HCT116 (cell line): ENCODE results near the gene NHSL1. TPM values are rescaled to one million over a fixed set of nuclear protein-coding genes. Genes with fewer than 3 reads are reported as not detected.

ENCODE experiments used
- ATAC-seq: fragments of 200-7000 bp; cut with Tn5 transposase; 2 replicates; pipeline ENCODE4 v1.9.1; 2020; ENCODE audit warnings: mild to moderate bottlenecking, moderate library complexity
- BruUV-seq: library from RNA; stranded (reverse); fragments of 400-500 nt; replicated peaks from 2 replicates; lab custom pipeline; 2021; lab: Mats Ljungman, UMichigan
- CTCF ChIA-PET: fragments of 300-600 bp; sonication (Branson Sonifier 250); formaldehyde crosslinking; loops from one replicate; lab custom pipeline; 2021; ENCODE audit warnings: antibody characterized with exemption; lab: Charles Lee
- POLR2A ChIA-PET: fragments of 300-600, 350-600 bp; sonication (Branson Sonifier 250); formaldehyde crosslinking; loops from one replicate; lab custom pipeline; 2021; ENCODE audit warnings: antibody characterized with exemption; lab: Charles Lee
- RAD21 ChIA-PET, 2 experiments: fragments of 300-600 bp; sonication (Branson Sonifier 250); formaldehyde crosslinking; loops; one replicate each; lab custom pipeline; 2023; ENCODE audit warnings: low total read pairs in 2 of 2; ENCODE audit not compliant: uncharacterized antibody in 2 of 2, unreplicated experiment in 2 of 2, low non-redundant PET in 1 of 2; lab: Charles Lee
- DNase-seq: peaks from one replicate; pipeline ENCODE4 v3.0.0-alpha.2; 2010; ENCODE audit warnings: low read depth, low spot score
- H2AFZ ChIP-seq: fragments of 200-600 bp; shearing (Covaris generic), sonication (generic); 2 replicates; pipeline ENCODE4 v1.6.1; 2017; ENCODE audit warnings: low read depth, mixed run types, mixed read lengths, antibody characterized with exemption, low read length; ENCODE audit not compliant: poor library complexity, severe bottlenecking
- H3K27ac ChIP-seq: 2 replicates; pipeline ENCODE4 v1.5.1; 2012; ENCODE audit warnings: low read depth, low read length
- H3K27me3 ChIP-seq: fragments of 200-600 bp; sonication (generic); 2 replicates; pipeline ENCODE4 v1.6.1; 2016; ENCODE audit warnings: mixed run types, low read length, mixed read lengths; ENCODE audit not compliant: insufficient read depth
- H3K36me3 ChIP-seq, 2 experiments: fragments of 200-500 bp in 1 of 2; fragments of 200-600 bp in 1 of 2; sonication (Bioruptor generic) in 1 of 2; sonication (generic) in 1 of 2; 2 replicates each; pipeline versions ENCODE4 v1.5.1 to v1.6.1; 2014 to 2016; ENCODE audit warnings: low read length in 2 of 2, inconsistent platforms in 1 of 2, mixed read lengths in 1 of 2, mixed run types in 1 of 2; ENCODE audit not compliant: insufficient read depth in 2 of 2, control insufficient read depth in 1 of 2
- H3K4me1 ChIP-seq, 2 experiments: fragments of 200-600 bp in 1 of 2; sonication (generic) in 1 of 2; 2 replicates each; pipeline versions ENCODE4 v1.5.1 to v1.6.1; 2012 to 2017; ENCODE audit warnings: low read length in 2 of 2, inconsistent platforms in 1 of 2, mild to moderate bottlenecking in 1 of 2, mixed read lengths in 1 of 2, mixed run types in 1 of 2, moderate library complexity in 1 of 2; ENCODE audit not compliant: insufficient read depth in 2 of 2, control insufficient read depth in 1 of 2
- H3K4me2 ChIP-seq: fragments of 200-600 bp; sonication (generic); 2 replicates; pipeline ENCODE4 v1.6.1; 2017; ENCODE audit warnings: mixed run types, low read length, mixed read lengths
- H3K4me3 ChIP-seq, 2 experiments: fragments of 200-600 bp in 1 of 2; sonication (generic) in 1 of 2; replicated peaks in 1 of 2; 2 replicates each; pipeline ENCODE4 v1.5.1; 2011 to 2016; ENCODE audit warnings: low read length in 2 of 2, control low read depth in 1 of 2, low read depth in 1 of 2, mild to moderate bottlenecking in 1 of 2, mixed read lengths in 1 of 2, mixed run types in 1 of 2
- H3K79me2 ChIP-seq: fragments of 200-600 bp; sonication (generic); 2 replicates; pipeline ENCODE4 v1.6.1; 2017; ENCODE audit warnings: mild to moderate bottlenecking, mixed run types, low read length, moderate library complexity, mixed read lengths; ENCODE audit not compliant: insufficient read depth
- H3K9ac ChIP-seq: fragments of 200-600 bp; sonication (generic); 2 replicates; pipeline ENCODE4 v1.6.1; 2016; ENCODE audit warnings: low read length, mixed read lengths
- H3K9me2 ChIP-seq: fragments of 200-600 bp; sonication (generic), shearing (Covaris generic); 2 replicates; pipeline ENCODE4 v1.6.1; 2017; ENCODE audit warnings: mixed run types, mild to moderate bottlenecking, moderate library complexity; ENCODE audit not compliant: insufficient read depth
- H3K9me3 ChIP-seq, 2 experiments: fragments of 200-500 bp in 1 of 2; fragments of 200-600 bp in 1 of 2; sonication (Bioruptor generic) in 1 of 2; sonication (generic) in 1 of 2; 2 replicates each; pipeline ENCODE4 v1.6.1; 2014 to 2017; ENCODE audit warnings: low read length in 2 of 2, mixed read lengths in 2 of 2, inconsistent platforms in 1 of 2, low read depth in 1 of 2, mild to moderate bottlenecking in 1 of 2, mixed run types in 1 of 2, moderate library complexity in 1 of 2; ENCODE audit not compliant: control insufficient read depth in 1 of 2, insufficient read depth in 1 of 2
- H4K20me1 ChIP-seq: fragments of 200-600 bp; sonication (generic), shearing (Covaris generic); 2 replicates; pipeline ENCODE4 v1.6.1; 2017; ENCODE audit warnings: mixed run types, mild to moderate bottlenecking, moderate library complexity; ENCODE audit not compliant: insufficient read depth
- EGR1 ChIP-seq: IDR thresholded peaks from 2 replicates; pipeline ENCODE4 v1.6.1; 2012; ENCODE audit warnings: low read depth
- RAD21 ChIP-seq: IDR thresholded peaks from 2 replicates; pipeline ENCODE4 v1.6.1; 2012; ENCODE audit warnings: low read depth, mild to moderate bottlenecking
- SRF ChIP-seq: IDR thresholded peaks from 2 replicates; pipeline ENCODE4 v1.6.1; 2012; ENCODE audit warnings: low read depth
- ZNF274 ChIP-seq: fragments of 200-500 bp; sonication (Bioruptor generic); IDR thresholded peaks from 2 replicates; pipeline ENCODE4 v1.6.1; 2014; ENCODE audit warnings: mild to moderate bottlenecking, low read depth, low read length, inconsistent platforms
- intact Hi-C: fragments of 100-400 bp; cut with micrococcal nuclease; formaldehyde crosslinking; loops from 2 replicates; pipeline ENCODE4 v1.10.0; 2022
- total RNA-seq: library from RNA; stranded (reverse); gene quantifications from one replicate; pipeline ENCODE4 v1.2.1, GENCODE V29; 2021; ENCODE audit not compliant: unreplicated experiment
- TF ChIP-seq, protein P1 (sequence below): IDR thresholded peaks from 2 replicates; pipeline ENCODE4 v1.6.1; 2012; ENCODE audit warnings: low read depth
- TF ChIP-seq, protein P2 (sequence below): IDR thresholded peaks from 2 replicates; pipeline ENCODE4 v1.6.1; 2012
- TF ChIP-seq, protein P3 (sequence below), 3 experiments: fragments of 200-600 bp in 1 of 3; sonication (generic) in 1 of 3; IDR thresholded peaks in 2 of 3; conservative IDR thresholded peaks in 1 of 3; 2 replicates each; pipeline ENCODE4 v1.5.1; 2012 to 2017; ENCODE audit warnings: low read depth in 2 of 3, low read length in 2 of 3, antibody characterized with exemption in 1 of 3, borderline replicate concordance in 1 of 3, control low read depth in 1 of 3, mild to moderate bottlenecking in 1 of 3, mixed read lengths in 1 of 3, mixed run types in 1 of 3, moderate library complexity in 1 of 3; ENCODE audit not compliant: insufficient read depth in 1 of 3

Gene NHSL1
- total RNA-seq, 1 experiment from 2014 or later: 15.4 TPM

- no peaks in the 10 kb centered on the region for H3K27me3 ChIP-seq
- no peaks in the 10 kb centered on the region for H3K9me2 ChIP-seq
- BruUV-seq: no TSS peak
- H3K9me3 ChIP-seq: no peaks in the 10 kb centered on the region
- H4K20me1 ChIP-seq: no peaks in the 10 kb centered on the region
- ChIA-PET POLR2A (no interaction called here), RAD21 (no interaction called here), CTCF (no interaction called here)
- no peak overlapping the region for H3K27ac ChIP-seq
- DNase-seq: no peak
- H3K36me3 ChIP-seq: no peaks in the 10 kb centered on the region
- no peak overlapping the region for H3K4me2 ChIP-seq
- TF ChIP-seq, protein P1, sequence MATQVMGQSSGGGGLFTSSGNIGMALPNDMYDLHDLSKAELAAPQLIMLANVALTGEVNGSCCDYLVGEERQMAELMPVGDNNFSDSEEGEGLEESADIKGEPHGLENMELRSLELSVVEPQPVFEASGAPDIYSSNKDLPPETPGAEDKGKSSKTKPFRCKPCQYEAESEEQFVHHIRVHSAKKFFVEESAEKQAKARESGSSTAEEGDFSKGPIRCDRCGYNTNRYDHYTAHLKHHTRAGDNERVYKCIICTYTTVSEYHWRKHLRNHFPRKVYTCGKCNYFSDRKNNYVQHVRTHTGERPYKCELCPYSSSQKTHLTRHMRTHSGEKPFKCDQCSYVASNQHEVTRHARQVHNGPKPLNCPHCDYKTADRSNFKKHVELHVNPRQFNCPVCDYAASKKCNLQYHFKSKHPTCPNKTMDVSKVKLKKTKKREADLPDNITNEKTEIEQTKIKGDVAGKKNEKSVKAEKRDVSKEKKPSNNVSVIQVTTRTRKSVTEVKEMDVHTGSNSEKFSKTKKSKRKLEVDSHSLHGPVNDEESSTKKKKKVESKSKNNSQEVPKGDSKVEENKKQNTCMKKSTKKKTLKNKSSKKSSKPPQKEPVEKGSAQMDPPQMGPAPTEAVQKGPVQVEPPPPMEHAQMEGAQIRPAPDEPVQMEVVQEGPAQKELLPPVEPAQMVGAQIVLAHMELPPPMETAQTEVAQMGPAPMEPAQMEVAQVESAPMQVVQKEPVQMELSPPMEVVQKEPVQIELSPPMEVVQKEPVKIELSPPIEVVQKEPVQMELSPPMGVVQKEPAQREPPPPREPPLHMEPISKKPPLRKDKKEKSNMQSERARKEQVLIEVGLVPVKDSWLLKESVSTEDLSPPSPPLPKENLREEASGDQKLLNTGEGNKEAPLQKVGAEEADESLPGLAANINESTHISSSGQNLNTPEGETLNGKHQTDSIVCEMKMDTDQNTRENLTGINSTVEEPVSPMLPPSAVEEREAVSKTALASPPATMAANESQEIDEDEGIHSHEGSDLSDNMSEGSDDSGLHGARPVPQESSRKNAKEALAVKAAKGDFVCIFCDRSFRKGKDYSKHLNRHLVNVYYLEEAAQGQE: no peak
- TF ChIP-seq, all 23 proteins: peak for 0
- no peak overlapping the region for H3K9ac ChIP-seq
- intact Hi-C loops: no loop called here
- no peaks in the 10 kb centered on the region for H3K4me1 ChIP-seq
- no peak for ATAC-seq
- no peak overlapping the region for H3K4me3 ChIP-seq
- H3K79me2 ChIP-seq: no peaks in the 10 kb centered on the region
- no peak overlapping the region for H2AFZ ChIP-seq
Observed at GRCh38 chr6:138523347-138524210, 24.3 kb upstream of the NHSL1 start.

- Histone ChIP-seq H3K79me2 (no peaks in the 10 kb centered on the region), H3K4me3 (no peak overlapping the region), H3K36me3 (no peaks in the 10 kb centered on the region), H2AFZ (no peak overlapping the region), H4K20me1 (no peaks in the 10 kb centered on the region), H3K4me1 (no peaks in the 10 kb centered on the region), H3K9me3 (peaks cover 0 to 3% of the 10 kb centered on the region in 2 experiments; a peak in 1 of 4 replicates), H3K4me2 (no peak overlapping the region), H3K9me2 (no peaks in the 10 kb centered on the region), H3K9ac (no peak overlapping the region), H3K27me3 (no peaks in the 10 kb centered on the region), H3K27ac (no peak overlapping the region)
- CTCF ChIA-PET: no interaction called here
- RAD21 ChIA-PET: no interaction called here
- DNase-seq (no peak), ATAC-seq (no peak)
- no TSS peak for BruUV-seq
- POLR2A ChIA-PET: no interaction called here
- intact Hi-C loops: no loop called here
- TF ChIP-seq RAD21 (no peak), SRF (no peak), EGR1 (no peak), ZNF274 (no peak)
- TF ChIP-seq, protein P2, sequence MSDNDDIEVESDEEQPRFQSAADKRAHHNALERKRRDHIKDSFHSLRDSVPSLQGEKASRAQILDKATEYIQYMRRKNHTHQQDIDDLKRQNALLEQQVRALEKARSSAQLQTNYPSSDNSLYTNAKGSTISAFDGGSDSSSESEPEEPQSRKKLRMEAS: no peak
- TF ChIP-seq, protein P3, sequence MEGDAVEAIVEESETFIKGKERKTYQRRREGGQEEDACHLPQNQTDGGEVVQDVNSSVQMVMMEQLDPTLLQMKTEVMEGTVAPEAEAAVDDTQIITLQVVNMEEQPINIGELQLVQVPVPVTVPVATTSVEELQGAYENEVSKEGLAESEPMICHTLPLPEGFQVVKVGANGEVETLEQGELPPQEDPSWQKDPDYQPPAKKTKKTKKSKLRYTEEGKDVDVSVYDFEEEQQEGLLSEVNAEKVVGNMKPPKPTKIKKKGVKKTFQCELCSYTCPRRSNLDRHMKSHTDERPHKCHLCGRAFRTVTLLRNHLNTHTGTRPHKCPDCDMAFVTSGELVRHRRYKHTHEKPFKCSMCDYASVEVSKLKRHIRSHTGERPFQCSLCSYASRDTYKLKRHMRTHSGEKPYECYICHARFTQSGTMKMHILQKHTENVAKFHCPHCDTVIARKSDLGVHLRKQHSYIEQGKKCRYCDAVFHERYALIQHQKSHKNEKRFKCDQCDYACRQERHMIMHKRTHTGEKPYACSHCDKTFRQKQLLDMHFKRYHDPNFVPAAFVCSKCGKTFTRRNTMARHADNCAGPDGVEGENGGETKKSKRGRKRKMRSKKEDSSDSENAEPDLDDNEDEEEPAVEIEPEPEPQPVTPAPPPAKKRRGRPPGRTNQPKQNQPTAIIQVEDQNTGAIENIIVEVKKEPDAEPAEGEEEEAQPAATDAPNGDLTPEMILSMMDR (IDR thresholded peaks at IDR 0.05 in 2 of 3, conservative IDR thresholded peaks at IDR 0.05 in 1 of 3; ENCODE audit: borderline replicate concordance in 1 of 3, insufficient read depth in 1 of 3, low read depth in 2 of 3, low read length in 2 of 3): no peak
Observed at GRCh38 chr6:138522611-138523010, 23.3 kb upstream of the NHSL1 start.
